Measurements from ENCODE around the gene ITGAE.

GRCh38 chr17:3724378-3725077, 76.5 kb downstream of the ITGAE start:
- TF ChIP-seq EP300 (IDR thresholded peaks at IDR 0.05; ENCODE audit: borderline replicate concordance): no peak
- no peak for TF ChIP-seq YY1 (IDR thresholded peaks at IDR 0.05; ENCODE audit: low read depth)
- TF ChIP-seq CEBPB (IDR thresholded peaks at IDR 0.05): no peak
- TF ChIP-seq REST (IDR thresholded peaks at IDR 0.05; ENCODE audit: low read depth): no peak
- TF ChIP-seq EGR1 (IDR thresholded peaks at IDR 0.05): no peak
- TF ChIP-seq TAF1 (IDR thresholded peaks at IDR 0.05; ENCODE audit: low read depth): no peak
- TF ChIP-seq FOXM1 (IDR thresholded peaks at IDR 0.05; ENCODE audit: borderline replicate concordance, low read depth): no peak

Data from Ishikawa (cell line).